ENCODE measurements around the gene ZMYND8. TPM values are rescaled to one million over a fixed set of nuclear protein-coding genes. Genes with fewer than 3 reads are reported as not detected.

The ZMYND8 gene
- total RNA-seq, 1 donor from 2014 or later, result 47.0 TPM

DNA sequence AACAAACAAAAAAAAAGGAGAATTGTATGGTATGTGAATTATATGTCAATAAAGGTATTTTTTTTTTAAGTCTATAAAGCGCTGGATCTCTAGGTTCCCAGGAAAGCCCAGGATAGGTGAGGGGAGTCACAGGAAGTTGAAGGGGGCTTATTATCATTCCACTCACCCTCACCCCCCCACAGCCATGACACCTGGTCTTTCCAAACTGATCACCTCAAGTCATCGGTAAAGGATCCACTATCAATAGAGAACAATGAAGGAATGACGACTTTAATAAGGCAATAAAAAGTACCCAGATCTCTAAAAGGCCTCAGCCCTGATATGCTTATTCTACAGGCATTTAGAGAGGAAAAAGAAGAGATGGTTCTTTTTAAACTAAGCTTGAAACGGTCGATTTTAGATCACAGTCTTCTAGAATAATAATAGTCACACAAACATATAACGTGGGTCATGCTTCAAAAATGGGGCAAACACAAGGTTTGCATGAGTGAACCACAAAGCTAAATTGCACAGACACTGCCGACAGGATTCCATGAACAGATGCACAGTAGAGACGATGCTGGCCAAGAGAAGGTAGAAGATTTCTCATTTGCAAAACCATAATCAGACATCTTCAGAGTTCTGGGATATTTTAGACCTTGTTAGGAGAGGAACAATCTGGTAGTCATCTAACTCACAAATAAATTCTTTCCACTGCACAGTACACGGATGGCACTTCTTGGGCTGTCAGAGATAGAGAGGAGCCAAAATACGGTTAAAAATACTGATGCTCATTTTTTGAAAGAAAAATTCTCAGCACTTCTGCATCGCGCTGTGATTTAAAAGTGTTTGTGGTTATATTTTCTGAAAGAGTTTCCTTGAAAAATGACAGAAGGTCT lies 21.0 kb downstream of the ZMYND8 start:
- intact Hi-C loops (cut with micrococcal nuclease), result no loop called here

DNA sequence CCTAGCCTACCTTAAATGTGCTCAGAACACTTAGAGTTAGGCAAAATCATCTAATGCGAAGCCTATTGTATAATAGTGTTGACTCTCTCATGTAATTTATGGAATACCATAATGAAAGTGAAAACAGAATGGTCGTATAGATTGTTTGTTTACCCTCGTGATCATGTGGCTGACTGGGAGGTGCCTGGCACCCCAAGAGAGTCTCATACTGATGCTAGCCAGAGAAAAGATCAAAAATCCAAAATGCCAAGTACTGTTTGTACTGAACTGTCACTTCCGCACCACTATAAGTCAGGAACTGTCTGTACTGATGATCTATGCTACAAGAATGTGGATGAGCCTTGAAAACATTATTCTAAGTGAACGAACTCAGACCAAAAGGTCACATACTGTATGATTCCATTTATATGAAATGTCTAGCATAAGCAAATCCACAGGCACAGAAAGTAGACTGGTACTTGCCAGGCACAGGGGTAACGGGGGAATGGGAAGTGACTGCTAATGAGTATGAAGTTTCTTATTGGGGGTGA lies 22.4 kb downstream of the ZMYND8 start:
- intact Hi-C loops (cut with micrococcal nuclease), result no loop called here

DNA sequence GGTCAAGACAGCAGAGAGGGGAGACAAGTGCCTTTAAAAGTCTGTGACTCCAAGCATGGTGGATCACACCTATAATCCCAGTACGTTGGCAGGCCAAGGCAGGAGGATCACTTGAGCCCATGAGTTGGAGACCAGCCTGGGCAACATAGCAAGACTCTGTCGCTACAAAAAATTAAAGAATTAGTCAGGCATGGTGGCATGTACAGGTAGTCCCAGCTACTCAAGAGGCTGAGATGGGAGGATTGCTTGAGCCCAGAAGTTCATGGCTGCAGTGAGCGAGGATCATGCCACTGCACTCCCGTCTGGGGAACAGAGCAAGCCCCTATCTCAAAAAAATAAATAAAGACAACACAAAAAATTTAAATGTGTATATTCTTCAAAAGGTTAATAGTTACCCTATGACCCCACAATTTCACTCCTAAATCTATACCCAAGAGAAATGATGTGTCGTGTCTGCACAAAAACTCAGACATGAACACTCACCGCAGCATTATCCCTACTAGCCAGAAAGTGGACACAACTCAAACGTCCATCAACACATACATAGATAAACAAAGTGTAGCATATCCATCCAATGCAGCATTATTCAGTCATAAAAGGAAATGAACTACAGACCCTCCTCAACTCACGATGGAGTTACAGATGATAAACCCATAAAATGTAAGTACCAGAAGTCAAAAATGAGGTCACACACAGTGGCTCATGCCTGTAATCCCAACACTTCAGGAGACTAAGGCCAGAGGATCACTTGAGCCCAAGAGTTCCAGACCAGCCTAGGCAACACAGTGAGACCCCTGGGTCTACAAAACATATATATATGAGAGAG lies 23.9 kb downstream of the ZMYND8 start:
- intact Hi-C loops (cut with micrococcal nuclease), result no loop called here

DNA sequence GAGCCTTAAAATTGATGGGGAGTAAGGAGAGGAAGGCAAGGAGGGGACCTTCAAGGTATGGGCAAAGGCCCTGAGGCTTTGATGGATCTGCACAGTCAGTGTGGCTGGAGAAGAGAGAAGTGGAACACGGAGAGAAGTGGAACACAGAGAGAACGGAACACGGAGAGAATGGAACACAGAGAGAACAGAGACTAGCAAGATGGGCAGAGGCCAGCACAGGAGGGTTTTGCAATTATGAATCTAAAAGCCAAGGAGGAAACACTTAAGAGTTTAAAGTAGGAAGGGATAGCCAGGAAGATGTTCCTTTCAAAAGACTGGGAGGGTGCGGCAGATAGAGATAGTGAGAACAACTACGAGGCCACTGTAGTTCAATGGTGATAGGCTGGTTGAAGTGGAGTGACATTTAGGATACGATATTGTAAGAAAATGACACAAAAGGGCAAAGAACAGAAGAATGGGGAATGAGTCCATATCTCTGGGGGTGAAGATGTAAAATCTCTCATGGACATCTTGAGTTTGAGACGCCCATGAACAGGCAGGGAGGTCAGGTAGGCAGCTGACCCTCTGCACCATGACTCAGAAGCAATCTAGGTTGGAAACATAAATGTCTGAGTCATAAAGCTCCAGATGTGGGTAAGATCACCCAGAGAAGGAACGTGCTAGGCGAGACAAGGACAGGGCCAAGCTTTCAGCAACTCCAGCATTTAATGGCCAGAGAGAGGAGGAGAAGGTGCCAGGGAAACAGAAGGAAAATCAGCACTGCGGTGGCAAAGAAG lies 25.4 kb downstream of the ZMYND8 start:
- intact Hi-C loops (cut with micrococcal nuclease), result no loop called here

DNA sequence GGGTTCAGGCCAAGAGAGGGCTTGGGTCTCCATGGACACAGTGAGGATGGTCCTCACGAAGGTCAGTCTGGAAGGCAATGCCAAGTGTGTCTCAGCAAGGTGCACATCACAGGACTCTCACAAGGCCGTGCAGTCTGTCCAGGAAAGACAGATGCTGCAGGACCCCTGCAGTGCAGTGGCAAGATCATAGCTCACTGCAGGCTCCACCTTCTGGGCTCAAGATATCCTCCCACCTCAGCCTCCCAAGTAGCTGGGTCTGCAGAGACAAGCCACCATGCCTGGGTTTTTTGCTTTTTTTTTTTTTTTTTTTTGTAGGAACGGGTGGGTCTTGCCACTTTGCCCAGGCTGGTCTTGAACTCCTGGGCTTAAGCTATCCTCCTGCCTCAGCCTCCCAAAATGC lies 26.4 kb downstream of the ZMYND8 start:
- intact Hi-C loops (cut with micrococcal nuclease), result no loop called here

DNA sequence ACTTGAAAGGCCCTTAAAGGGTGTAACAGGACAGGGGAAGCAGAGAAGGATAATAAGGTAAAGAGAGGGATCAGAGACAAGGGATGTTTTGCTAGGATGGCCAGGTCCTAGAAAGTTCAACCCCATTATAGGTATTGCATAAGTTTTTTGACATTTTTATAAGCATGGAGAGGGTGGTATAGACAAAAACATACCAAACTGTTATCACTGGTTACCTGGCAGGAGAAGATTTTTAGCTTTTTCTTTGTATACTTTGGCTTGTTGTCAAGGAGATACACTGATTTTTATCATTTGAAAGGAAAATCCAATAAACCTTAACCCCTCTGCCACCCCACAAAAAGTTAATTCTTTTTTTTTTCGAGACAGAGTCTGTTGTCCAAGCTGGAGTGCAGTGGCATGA lies 28.4 kb downstream of the ZMYND8 start:
- intact Hi-C loops (cut with micrococcal nuclease), result no loop called here

DNA sequence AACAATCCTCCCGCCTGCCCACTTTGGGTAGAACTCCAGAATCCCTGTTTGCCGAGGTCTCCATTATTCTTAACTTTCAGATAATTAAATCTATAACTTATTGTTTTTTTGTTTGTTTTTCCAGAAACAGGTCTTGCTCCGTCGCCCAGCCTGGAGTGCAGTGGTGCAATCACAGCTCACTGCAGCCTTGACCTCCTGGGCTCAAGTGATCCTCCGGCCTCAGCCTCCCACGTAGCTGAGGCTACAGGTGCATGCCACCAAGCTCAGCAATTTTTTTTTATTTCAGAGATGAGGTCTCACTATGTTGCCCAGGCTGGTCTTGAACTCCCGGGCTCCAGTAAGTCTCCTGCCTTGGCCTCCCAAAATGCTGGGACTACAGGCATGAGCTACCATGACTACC lies 28.8 kb downstream of the ZMYND8 start:
- intact Hi-C loops (cut with micrococcal nuclease), result no loop called here

DNA sequence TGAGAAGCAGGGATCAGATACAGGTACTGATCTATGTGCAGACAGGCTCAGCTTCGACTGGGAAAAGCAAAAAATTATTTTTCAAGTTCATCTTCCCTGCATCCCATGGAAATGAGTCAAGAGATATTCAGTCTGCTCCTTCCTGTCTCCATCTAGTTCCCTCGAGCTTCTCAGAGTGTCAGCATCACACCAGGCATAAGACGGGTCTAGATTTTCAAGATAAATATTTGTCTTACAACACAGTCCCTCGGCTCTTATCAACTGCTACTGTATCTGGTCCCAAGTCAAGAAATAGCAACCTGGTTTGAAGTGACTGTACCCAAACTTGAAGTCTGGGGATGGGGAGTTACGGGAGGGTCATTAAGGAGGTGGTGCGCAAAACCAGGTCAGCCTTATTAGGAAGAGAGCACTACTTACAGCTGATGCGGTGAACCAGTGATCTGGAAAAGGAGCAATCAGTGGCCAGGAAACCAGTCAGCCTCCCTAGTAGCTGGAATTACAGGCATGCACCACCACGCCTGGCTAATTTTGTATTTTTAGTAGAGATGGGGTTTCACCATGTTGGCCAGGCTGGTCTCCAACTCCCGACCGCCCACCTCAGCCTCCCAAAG lies 29.7 kb downstream of the ZMYND8 start:
- intact Hi-C loops (cut with micrococcal nuclease), result no loop called here

DNA sequence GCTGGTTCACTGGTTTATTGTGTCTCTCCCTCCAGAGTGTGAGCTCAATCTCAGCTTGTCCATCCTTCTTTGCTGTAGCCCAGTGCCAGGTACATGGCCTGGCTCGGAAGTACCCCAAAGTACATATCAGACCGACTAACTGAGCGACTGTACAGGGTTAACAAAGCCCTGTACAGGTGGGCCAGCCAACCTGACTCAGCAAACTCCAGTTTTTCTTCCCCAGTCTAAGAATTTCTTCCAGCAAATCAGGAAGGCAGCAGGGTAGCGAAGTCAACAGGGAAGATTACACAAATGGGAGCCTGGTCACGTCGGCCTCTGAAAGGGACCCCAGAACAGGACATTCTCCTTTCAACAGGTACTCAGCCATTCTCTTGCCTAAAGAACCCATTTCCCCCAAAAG lies 31.3 kb downstream of the ZMYND8 start:
- intact Hi-C loops (cut with micrococcal nuclease), result no loop called here

DNA sequence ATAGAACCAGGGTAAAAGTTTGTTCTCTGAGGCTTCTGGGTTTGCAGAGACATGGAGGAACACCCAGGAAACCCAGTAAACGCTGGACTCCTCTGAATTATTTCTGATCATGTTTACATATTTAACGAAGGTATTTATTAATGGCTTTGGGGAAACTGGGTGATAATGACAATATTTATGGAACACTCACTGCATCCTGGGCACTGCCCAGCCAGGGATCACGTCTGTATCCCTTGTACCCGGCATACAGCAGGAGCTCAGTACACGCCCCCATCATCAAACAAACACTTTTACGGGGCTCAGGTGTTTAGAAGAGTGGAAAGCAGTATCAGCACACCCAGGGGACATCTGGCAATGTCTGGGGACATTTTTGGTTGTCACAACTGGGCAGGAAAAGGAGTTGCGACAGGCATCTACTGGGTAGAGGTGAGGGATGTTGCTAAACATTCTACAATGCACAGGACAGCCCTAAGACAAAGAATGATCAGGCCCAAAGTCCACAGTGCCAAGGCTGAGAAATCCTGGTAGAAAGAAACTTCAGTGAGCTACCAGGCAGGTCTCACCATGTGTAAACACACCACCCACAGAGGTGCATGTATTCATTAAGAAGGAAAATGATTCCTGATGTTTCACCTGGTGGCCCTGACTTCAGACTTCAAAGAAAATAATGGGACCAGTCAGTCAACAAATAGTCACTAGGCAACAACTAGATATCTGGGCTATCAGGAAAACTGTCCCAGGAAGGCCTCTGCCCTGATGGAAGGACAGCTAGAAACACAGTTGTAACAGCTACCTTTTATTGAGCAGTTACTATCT lies 35.3 kb downstream of the ZMYND8 start:
- intact Hi-C loops (cut with micrococcal nuclease), result no loop called here

DNA sequence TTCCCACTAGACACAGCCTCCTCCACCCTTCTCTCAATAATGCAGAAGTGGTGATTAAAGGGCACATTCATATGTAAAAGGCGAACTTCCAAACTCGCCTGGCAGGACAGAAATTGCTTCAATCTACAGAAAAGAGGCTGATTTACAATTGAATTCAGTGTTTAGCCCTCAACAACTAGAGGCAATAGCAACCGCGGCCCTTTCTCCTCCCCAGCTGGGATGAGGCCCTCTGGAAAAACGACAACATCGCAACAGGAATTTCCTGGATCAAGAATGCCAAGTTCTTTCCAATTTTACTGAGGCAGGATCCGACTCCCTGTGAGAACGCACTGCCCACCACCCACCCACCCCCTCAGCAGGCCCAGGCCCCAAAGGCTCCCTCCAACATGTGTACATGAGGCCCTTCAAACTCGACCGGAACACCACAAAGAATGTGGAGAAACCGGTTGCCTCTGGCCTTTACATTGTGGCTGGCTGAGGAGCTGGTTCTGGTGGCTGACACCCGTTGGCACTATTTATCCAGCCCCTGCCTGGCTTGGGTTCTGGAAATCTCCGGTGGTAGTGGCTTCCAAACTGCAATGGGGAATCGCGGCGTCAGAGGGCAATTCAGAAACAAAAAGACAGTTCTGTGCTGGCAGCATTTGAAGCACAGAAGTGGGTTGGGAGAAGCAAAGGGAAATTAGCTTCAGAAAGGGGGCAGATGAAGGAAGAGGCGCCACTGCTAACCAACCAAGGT lies 36.8 kb downstream of the ZMYND8 start:
- intact Hi-C loops (cut with micrococcal nuclease), result loop anchor here (5.0 kb wide), 1 partner anchor 38 kb away; the partner anchor contains the start of gene ZMYND8

DNA sequence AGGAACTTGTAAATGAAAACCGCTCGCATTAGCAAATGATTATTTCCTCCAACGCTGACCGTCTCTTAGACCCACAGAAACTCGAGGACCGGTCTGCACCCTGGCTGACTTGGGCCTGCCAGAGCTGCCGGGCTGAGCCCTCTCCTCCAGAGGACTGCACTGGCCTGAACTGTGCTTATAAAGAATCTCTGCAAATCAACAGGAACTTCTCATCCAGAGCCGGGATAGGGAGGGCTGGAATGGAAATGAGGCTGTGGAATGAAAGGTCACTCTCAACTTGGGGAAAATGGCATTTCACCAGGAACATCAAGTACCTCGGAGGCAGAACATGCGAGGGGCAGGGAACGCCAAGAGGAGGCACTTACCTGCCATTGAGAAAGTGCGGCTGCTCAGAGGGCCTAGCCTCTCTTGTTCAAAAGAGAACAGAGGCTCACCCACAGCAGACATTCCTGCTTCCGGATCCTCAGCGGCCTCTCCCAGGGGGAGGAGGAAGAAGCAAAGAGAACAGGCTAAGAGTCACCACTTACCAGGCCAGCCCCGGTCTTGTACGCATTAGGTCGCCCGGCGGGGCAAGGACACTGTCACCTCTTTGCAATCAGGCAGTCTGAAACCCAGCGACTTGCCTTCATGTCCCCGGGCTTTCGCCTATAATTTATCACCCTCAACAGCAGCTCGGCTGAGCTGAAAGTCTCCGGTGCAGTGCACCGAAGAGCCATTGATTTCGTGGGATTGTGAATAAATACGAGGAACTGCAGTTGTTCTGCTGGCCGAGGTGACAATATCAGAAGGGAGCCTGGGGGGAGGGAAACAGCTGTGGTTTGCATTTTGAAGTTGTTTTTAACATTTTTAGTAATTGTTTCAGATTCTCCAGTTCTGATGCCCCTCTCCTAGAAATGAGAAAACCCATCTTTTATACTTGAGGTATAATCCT lies 37.6 kb downstream of the ZMYND8 start:
- intact Hi-C loops (cut with micrococcal nuclease), result loop anchor here (5.0 kb wide), 1 partner anchor 38 kb away; the partner anchor contains the start of gene ZMYND8

DNA sequence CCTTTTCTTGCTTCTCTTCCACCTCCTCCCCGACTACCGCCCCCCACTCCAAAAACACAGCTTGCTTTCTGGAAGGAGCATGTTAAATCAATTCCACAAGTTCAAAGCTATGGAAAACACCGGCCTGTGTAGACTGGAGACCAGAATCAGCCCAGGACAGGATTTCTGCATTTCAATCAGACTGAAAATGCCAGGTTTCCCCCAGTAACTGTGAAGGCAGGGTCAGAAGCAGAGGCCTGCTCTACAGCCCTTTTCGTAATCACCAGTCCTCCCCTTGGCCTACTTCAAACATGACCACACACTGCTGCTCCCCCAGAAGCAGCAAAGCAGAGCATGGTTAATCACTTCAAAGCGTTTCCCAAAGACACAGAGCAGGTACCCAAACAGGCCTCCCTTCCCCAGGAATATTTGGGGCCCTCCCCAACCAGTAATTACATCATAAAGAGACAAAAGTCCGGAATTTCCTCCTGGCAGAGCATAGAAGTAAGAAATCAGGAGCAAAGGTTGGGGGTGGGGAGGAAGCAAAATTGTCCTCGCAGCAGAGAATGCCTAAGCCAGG lies 38.4 kb downstream of the ZMYND8 start:
- intact Hi-C loops (cut with micrococcal nuclease), result loop anchor here (5.0 kb wide), 1 partner anchor 39 kb away; the partner anchor contains the start of gene ZMYND8

DNA sequence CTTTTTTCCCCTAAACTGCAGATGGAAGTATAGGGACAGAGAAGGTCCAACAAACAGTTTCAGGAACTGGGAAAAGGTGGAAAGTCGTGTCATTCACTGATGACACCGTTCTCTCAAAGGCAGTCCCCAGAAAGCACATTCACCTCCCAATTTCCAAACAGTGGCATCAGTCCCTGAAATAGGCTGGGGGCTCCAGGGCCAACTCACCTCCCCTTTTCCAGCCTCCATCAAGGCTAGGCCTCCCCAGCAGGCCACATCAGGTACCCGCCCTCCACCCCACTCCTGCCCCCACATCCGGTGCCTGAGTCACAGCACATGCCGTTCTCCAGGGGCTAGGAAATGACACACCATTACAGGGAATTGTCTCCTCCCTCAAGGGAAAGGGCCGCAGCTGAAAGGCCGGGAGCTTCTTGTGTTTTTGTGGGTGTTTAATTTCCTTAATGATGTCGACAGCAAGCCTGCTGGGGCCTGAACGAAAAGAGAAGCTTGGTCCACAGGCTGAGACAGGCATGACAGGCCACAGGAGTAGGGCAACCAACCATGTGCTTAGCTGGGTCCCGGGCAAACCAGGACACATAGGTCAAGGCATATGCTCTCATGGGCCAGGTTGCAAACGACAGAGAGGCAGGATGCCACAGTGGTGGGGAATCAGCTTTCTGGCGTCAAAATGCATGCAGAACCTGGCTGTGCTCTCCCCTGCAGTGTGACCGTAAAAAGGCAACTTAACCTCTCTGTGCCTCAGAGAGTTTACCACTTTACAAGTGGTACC lies 39.2 kb downstream of the ZMYND8 start:
- intact Hi-C loops (cut with micrococcal nuclease), result loop anchor here (5.0 kb wide), 1 partner anchor 40 kb away; the partner anchor contains the start of gene ZMYND8

DNA sequence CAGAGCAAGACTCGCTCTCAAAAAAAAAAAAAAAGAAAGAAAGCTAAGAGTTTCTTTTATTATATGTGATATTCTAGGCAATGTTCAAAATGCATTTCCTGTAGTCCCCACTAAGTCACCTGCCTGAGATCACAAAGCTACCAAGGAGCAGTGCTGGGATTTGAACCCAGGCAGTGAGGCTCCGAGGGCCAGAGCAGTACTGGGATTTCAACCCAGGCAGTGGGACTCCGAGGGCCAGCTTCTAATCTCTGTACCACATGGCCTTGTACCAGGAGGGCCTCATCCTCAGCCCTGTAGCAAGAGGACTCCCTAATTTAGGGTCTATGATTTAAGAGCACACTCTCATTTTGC lies 39.7 kb downstream of the ZMYND8 start:
- intact Hi-C loops (cut with micrococcal nuclease), result loop anchor here (5.0 kb wide), 1 partner anchor 41 kb away; the partner anchor contains the start of gene ZMYND8

DNA sequence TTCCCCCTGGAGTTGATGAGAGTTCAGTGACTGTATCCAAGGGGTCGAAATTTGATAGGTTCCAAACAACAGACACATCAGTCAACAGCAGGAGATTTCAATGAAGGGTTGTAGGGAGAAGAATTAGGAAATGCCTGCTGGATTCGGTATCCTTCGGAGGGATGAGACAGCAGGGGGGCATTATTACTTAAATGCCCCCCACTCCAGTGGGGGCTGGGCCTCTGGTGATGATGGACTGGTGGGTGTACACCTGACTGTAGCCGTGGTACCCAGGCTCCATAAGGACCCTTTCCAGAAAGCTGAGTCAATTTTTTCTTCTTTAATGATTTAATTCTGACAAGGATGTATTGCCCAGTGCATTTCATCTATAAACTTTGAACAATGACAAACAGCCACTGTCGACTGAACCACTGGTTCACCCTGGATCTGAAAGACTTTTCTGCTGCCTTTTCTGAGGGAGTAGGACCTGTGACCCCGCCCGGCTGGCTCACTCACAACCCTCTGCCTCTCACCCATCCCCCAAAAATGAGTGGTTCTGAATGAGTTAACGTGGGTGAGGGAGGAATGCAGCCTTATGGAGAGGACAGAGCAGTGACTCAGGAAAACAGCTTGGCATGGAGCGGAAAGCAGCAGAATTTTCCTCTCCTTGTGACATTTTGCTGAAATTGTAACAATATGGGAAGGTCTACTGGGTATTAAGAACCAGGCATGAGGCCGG lies 41.0 kb downstream of the ZMYND8 start:
- intact Hi-C loops (cut with micrococcal nuclease), result loop anchor here (5.0 kb wide), 1 partner anchor 42 kb away; the partner anchor contains the start of gene ZMYND8
